Esophagus squamous epithelium (tissue), 5 donors: ENCODE data around the gene FOXJ2. TPM values are rescaled to one million over a fixed set of nuclear protein-coding genes. Genes with fewer than 3 reads are reported as not detected.

Experiments
- DNase-seq: peaks from one replicate; lab custom pipeline; 2025; lab: John Stamatoyannopoulos, UW
- H3K27ac ChIP-seq, 4 donors: fragments of 200-600 bp; sonication (generic); one replicate each; pipeline ENCODE4 v1.5.1; 2016 to 2019; ENCODE audit warnings: mild to moderate bottlenecking in 1 of 4
- H3K27me3 ChIP-seq, 4 donors: fragments of 200-600 bp; sonication (generic); 1 replicate in 3 of 4; 2 replicates in 1 of 4; pipeline versions ENCODE4 v1.5.1 to v1.6.0; 2017 to 2021; ENCODE audit warnings: antibody characterized with exemption in 1 of 4
- H3K36me3 ChIP-seq, 3 donors: fragments of 200-600 bp; sonication (generic); one replicate each; pipeline ENCODE4 v1.5.1; 2016 to 2019
- H3K4me1 ChIP-seq, 3 donors: fragments of 200-600 bp; sonication (generic); one replicate each; pipeline ENCODE4 v1.5.1; 2017 to 2019
- H3K4me3 ChIP-seq, 4 donors: fragments of 200-600 bp; sonication (generic); 1 replicate in 3 of 4; 2 replicates in 1 of 4; pipeline ENCODE4 v1.5.1; 2016 to 2019; ENCODE audit warnings: mild to moderate bottlenecking in 2 of 4, moderate library complexity in 1 of 4
- H3K9me3 ChIP-seq, 3 donors: fragments of 200-600 bp; sonication (generic); one replicate each; pipeline ENCODE4 v1.5.1; 2016 to 2019
- POLR2A ChIP-seq, 4 donors: fragments of 450-650 bp; IDR thresholded peaks; one replicate each; pipeline ENCODE4 v1.6.1; 2017; ENCODE audit warnings: antibody characterized with exemption in 4 of 4, mild to moderate bottlenecking in 4 of 4, moderate library complexity in 3 of 4
- WGBS, 2 donors: methylation state at CpG; one replicate each; pipeline ENCODE4 v1.1.5; 2018; 5-methylcytosine and 5-hydroxymethylcytosine counted together
- intact Hi-C: fragments of 100-400 bp; cut with DNase I; formaldehyde crosslinking; loops from one replicate; pipeline ENCODE4 v1.15.0; 2022
- total RNA-seq, 4 donors: library from RNA; depleted of rRNA; stranded (reverse); fragments of >200 nt; gene quantifications; one replicate each; pipeline ENCODE4 v1.1.0, GENCODE V29; 2016
- TF ChIP-seq, protein P1 (sequence below), 6 experiments: fragments of 450-650 bp in 4 of 6; fragments of 200-600 bp in 2 of 6; sonication (generic) in 2 of 6; IDR thresholded peaks; one replicate each; pipeline ENCODE4 v1.5.1; 2016 to 2019; ENCODE audit warnings: antibody characterized with exemption in 6 of 6, mild to moderate bottlenecking in 4 of 6, moderate library complexity in 4 of 6
- donor health status: DM: yes; HTN: yes; CAD: no.

The FOXJ2 gene
- total RNA-seq, 4 donors from 2014 or later = 5.9 to 11.8 (median 7.7) TPM

DNA sequence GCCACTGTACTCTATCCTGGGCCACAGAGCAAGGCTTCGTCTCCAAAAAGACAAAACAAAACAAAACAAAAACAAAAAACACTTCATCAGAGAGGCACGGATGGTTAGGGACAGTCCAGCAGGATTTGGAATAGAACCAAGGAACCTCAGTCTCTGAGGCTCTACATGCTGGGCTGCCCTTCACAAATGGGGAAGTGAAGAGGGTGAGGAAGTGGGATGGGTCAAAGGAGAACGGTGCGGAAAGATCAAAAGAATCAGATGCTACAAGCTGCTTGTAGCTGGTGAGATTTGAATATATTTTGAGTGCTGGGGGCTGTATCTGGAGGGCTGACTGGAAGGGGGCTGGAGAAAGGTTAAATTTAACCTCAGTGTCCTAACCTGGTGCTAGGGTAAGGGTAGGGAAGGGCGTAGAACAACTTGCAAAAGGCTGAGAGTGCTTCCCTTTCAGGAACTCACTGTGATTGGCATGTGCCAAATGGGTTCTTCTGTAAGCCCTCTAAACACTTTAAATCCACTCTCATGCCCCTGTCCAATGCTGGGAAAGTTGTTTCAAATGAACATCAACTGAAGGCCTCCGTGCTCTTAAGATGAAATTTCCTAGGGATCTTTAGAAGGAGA lies 4.6 kb downstream of the FOXJ2 start:
- peak overlapping the region in 3 of 4 donors; percentile 12 to 64 (median 50) for H3K27ac ChIP-seq
- H3K4me3 ChIP-seq = no peak overlapping the region
- TF ChIP-seq POLR2A (IDR thresholded peaks at IDR 0.05) = no peak
- TF ChIP-seq, protein P1, sequence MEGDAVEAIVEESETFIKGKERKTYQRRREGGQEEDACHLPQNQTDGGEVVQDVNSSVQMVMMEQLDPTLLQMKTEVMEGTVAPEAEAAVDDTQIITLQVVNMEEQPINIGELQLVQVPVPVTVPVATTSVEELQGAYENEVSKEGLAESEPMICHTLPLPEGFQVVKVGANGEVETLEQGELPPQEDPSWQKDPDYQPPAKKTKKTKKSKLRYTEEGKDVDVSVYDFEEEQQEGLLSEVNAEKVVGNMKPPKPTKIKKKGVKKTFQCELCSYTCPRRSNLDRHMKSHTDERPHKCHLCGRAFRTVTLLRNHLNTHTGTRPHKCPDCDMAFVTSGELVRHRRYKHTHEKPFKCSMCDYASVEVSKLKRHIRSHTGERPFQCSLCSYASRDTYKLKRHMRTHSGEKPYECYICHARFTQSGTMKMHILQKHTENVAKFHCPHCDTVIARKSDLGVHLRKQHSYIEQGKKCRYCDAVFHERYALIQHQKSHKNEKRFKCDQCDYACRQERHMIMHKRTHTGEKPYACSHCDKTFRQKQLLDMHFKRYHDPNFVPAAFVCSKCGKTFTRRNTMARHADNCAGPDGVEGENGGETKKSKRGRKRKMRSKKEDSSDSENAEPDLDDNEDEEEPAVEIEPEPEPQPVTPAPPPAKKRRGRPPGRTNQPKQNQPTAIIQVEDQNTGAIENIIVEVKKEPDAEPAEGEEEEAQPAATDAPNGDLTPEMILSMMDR (IDR thresholded peaks at IDR 0.05) = no peak
- no peaks in the 10 kb centered on the region for H3K9me3 ChIP-seq
- peaks cover 48 to 67% (median 58%) of the 10 kb centered on the region in 3 donors for H3K4me1 ChIP-seq
- no peak for DNase-seq
- 20 to 40% methylated on average over 5 to 6 of the region's 6 CpGs for WGBS, 2 donors
- no peaks in the 10 kb centered on the region for H3K27me3 ChIP-seq
- H3K36me3 ChIP-seq = peaks cover 5 to 38% (median 11%) of the 10 kb centered on the region in 3 donors
- intact Hi-C loops = no loop called here

DNA sequence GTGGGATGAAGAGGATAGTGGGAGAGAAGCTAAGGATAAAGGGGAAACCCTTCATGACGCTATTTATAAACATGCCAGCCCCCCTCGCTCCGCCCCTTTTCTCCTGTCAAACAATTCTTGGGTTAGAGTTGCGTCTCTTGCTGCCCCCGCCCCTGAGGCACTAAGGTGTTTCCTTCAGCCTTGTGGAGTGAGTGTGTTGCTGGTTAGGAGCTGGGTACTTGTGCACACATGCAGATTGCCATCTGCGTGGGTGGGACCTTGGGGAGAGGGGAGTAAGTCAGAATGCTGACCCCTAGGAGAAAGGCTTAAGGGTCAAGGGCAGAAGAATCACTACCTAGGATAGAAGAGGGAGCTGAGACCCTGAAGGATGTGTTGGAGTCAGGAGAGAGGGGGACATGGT lies 5.4 kb downstream of the FOXJ2 start:
- intact Hi-C loops = no loop called here
- no peak for DNase-seq
- TF ChIP-seq, protein P1 (IDR thresholded peaks at IDR 0.05) = no peak
- no peak for TF ChIP-seq POLR2A (IDR thresholded peaks at IDR 0.05)
- H3K4me3 ChIP-seq = peak overlapping the region in 2 of 4 donors; percentile 19 to 54
- peaks cover 48 to 66% (median 58%) of the 10 kb centered on the region in 3 donors for H3K4me1 ChIP-seq
- H3K27ac ChIP-seq = peak overlapping the region; percentile 36 to 64 (median 56)
- no peaks in the 10 kb centered on the region for H3K27me3 ChIP-seq
- WGBS, 2 donors = 23 to 29% methylated on average over 4 of the region's 6 CpGs
- H3K9me3 ChIP-seq = no peaks in the 10 kb centered on the region
- peaks cover 11 to 46% (median 11%) of the 10 kb centered on the region in 3 donors for H3K36me3 ChIP-seq

DNA sequence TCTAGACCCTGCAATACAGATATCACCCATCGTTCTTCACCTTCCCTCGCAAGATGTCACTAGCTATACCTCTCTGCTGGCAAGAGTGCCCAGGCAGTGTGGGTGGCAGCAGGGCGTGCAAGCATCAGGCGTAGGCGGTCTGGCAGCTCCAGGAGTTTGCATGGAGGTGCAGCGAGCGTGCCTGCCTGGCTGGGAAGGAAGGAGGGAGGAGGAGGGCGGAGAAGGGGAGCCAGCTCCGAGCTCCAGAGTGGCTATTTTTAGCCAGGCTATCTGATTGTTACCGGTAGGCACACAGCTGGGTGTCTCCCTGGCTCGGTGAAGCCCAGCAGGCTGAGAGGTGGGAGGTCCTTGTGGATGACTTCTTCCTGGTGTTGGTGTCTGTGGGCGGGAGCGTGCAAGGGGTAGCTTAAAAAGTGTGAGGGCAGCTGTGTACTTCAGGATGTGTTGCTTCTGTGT lies 6.2 kb downstream of the FOXJ2 start:
- no peaks in the 10 kb centered on the region for H3K9me3 ChIP-seq
- H3K4me1 ChIP-seq = peaks cover 41 to 59% (median 53%) of the 10 kb centered on the region in 3 donors
- 8 to 12% methylated on average over 2 to 8 of the region's 13 CpGs for WGBS, 2 donors
- intact Hi-C loops = no loop called here
- H3K27ac ChIP-seq = peak overlapping the region; percentile 36 to 64 (median 56)
- peak overlapping the region in 3 of 4 donors; percentile 19 to 54 (median 19) for H3K4me3 ChIP-seq
- DNase-seq = no peak
- H3K36me3 ChIP-seq = peaks cover 11 to 54% (median 13%) of the 10 kb centered on the region in 3 donors
- TF ChIP-seq, protein P1 (IDR thresholded peaks at IDR 0.05) = no peak
- no peak for TF ChIP-seq POLR2A (IDR thresholded peaks at IDR 0.05)
- no peaks in the 10 kb centered on the region for H3K27me3 ChIP-seq

DNA sequence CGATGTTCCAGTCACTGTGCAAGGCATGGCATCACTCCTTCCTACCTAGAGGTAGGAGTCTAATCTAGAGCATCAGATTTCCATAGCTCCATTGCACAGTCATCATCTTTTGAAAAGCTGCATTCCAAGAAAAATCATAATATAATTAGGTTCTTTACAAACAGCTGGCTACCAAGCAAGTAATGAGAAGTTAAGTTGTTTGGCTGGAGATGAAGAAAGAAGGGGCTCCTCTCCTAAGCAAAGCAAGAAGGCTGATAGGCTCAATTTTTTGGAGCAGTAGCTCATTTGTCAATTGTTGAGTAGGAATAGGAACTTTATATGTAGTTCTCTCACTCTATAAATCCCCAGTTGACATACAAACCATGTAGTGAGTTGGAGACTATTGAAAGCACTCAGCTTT lies 8.3 kb downstream of the FOXJ2 start:
- intact Hi-C loops = no loop called here
- H3K4me3 ChIP-seq = no peak overlapping the region
- no peaks in the 10 kb centered on the region for H3K27me3 ChIP-seq
- DNase-seq = no peak
- peaks cover 23 to 38% (median 32%) of the 10 kb centered on the region in 3 donors for H3K4me1 ChIP-seq
- no peaks in the 10 kb centered on the region for H3K9me3 ChIP-seq
- no peak overlapping the region for H3K27ac ChIP-seq
- WGBS, 2 donors = 80 to 90% methylated on average over 1 of the region's 1 CpG
- H3K36me3 ChIP-seq = peaks cover 11 to 75% (median 23%) of the 10 kb centered on the region in 3 donors
- TF ChIP-seq POLR2A (IDR thresholded peaks at IDR 0.05) = no peak
- TF ChIP-seq, protein P1 (IDR thresholded peaks at IDR 0.05) = no peak
